GM19395 (cell line): ENCODE data around the gene CDH1.
A peak's percentile ranks its signal among the peaks of the same experiment; 100 is the strongest.

Source experiments
- ATAC-seq: cut with Tn5 transposase; IDR thresholded peaks from one replicate; pipeline ENCODE4 v1.9.1; 2021; ENCODE audit warnings: mild to moderate bottlenecking, moderate library complexity; ENCODE audit not compliant: unreplicated experiment

The CDH1 gene

DNA sequence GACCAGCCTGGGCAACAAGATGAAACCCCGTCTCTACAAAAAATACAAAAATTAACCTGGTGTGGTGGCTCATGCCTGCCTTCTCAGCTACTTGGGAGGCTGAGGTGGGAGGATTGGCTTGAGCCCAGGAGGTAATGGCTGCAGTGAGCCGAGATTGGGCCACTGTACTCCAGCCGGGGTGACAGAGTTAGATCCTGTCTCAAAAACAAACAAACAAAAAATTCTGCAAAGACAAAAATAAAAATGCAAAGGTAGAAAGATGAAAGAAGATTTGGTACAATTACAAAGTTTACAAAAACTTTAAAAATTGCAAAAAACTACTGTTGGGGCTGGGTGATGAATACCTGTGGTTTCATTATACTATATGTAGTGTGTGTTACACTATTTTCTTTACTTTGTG lies 5.5 kb upstream of the CDH1 start:
- ATAC-seq = no peak

DNA sequence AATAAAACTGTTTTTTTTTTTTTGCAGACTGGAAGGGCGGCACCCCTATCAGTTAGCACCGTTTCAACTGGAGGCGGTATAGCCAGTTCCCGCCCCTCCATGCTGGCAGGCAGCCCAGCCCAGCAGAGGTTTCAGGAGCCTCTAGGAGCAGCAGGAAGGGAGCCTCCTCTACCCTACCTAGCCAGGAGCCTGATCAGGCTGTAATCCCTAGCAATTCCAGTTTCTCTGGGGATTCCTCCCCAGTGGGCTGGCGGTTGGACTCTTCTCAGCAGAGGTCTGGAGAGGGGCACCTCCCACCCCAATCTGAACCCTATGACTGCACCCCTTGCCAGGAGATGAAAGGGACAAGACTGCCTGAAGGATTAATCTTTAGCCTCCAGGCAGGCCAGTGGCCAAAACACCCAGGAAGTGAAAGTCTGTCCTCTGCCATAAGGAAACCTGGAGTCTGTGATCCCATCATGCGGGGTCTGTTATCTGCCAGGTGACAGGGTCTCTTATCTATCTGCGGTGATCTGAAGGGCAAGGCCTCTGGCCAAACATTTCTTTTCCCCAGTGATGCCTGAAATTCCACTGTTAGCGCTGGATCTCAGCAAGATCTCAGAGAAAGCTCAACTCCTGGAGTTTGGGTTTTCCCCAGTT lies 4.9 kb upstream of the CDH1 start:
- ATAC-seq = no peak

DNA sequence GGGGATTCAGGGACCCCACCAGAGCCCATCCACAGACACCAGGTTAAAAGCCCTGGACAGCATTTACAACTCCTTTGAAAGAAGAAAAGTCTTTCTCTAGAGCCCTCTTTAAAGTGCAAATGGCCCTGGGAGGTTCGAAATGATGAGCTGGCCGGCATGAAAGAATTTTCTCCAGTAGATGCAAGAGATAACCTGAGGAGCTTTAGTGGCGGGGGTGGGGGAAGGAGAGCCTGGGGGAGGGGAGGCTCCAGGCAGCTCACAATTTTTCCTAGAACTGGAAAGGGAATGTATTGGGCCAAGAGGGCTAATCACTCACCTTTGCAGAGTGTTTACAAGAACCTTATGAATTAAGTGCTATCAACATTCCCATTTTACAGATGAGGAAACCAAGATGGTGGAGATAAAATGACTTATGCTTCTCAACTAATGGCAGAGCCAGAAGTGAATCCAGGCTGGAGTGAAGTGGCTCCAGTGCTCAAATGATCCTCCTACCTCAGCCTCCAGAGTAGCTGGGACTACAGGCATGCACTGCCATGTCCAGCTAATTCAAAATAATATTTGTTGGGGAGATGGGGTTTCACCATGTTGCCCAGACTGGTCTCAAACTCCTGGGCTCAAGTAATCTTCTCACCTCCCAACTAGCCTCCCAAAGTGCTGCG lies 4.2 kb upstream of the CDH1 start:
- no peak for ATAC-seq

DNA sequence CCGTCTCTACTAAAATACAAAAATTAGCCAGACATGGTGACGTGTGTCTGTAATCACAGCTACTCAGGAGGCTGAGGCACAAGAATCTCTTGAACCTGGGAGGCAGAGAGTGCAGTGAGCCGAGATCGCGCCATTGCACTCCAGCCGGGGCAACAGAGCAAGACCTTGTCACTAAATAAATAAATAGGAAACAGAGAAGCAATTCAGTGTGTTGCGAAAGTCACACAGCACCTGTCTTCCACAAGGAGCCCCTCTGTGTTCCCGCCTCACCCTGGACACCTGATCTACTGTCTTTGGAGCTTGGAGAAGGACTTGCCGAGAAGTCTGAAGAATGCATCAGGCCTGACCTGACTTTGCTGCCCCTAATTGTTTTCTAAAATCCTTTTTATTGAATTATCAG lies 3.5 kb upstream of the CDH1 start:
- ATAC-seq = no peak

DNA sequence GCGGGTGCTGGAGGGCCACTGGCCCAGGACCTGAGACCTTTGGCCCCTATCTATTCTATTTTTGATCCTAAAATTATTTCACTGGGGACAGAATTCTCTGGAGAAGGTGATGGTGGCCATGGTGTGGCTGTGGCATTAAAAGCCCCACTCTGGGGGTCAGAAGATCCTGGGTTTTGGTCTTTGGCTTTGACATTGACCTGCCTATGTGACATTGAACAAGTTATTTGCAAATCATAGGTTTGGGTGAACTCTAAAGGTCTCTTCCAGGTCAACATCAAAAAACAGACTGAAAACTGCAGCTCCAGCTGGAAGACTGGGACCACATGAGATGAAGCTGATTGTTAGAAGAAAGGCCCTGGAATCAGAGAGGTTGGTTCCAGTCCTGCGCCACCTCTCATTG lies 2.3 kb upstream of the CDH1 start:
- no peak for ATAC-seq

DNA sequence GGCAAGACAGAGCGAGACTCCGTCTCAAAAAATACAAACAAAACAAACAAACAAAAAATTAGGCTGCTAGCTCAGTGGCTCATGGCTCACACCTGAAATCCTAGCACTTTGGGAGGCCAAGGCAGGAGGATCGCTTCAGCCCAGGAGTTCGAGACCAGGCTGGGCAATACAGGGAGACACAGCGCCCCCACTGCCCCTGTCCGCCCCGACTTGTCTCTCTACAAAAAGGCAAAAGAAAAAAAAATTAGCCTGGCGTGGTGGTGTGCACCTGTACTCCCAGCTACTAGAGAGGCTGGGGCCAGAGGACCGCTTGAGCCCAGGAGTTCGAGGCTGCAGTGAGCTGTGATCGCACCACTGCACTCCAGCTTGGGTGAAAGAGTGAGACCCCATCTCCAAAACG lies 531 bp upstream of the CDH1 start:
- ATAC-seq = no peak

DNA sequence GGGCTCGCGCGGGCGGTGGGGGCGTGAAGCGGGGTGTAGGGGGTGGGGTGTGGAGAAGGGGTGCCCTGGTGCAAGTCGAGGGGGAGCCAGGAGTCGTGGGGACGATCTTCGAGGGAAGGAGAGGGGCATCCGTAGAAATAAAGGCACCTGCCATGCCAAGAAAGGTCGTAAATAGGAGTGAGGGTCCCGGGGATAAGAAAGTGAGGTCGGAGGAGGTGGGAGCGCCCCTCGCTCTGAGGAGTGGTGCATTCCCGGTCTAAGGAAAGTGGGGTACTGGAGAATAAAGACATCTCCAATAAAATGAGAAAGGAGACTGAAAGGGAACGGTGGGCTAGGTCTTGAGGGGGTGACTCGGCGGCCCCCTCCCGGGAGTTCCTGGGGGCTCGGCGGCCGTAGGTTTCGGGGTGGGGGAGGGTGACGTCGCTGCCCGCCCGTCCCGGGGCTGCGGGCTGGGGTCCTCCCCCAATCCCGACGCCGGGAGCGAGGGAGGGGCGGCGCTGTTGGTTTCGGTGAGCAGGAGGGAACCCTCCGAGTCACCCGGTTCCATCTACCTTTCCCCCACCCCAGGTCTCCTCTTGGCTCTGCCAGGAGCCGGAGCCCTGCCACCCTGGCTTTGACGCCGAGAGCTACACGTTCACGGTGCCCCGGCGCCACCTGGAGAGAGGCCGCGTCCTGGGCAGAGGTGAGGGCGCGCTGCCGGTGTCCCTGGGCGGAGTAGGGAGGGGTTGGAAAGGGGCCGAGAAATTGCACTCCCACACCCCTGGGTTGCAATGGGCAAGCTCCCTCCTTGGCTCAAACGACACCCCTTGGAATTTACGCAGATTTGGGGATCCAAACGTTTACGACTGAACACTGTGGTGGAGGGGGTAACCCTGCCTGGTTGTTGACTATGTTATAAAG lies 888 bp downstream of the CDH1 start:
- ATAC-seq = no peak

DNA sequence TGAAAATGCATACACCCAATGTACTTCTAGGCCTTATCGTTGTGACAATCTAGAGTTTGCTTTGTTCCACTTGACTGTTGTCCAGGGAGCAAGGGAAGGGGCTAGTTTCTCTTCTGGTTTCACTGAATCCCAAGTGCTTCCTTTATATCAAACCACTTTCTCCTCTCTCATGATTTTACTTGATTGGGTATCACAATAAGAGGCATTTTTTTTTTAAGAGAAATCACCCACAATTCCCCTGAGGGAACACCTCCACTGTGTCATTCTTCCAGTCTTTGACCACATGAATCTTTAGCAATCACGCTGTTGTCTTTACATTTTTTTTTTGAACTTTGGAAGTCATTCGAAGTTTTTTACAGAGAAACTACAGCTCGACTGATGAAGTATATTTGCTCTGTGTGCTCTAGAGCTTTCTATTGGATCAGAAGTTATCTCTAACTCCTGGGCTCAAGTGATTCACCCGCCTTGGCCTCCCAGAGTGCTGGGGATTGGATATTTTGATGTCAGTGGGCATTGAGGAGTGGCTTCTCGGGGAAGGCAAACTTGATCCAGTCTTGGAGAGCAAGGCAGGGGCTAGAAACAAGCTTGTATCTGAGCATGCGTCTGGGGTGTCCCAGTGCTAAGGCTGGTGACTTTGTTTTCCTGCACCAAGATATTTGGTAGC lies 3.0 kb downstream of the CDH1 start:
- no peak for ATAC-seq

DNA sequence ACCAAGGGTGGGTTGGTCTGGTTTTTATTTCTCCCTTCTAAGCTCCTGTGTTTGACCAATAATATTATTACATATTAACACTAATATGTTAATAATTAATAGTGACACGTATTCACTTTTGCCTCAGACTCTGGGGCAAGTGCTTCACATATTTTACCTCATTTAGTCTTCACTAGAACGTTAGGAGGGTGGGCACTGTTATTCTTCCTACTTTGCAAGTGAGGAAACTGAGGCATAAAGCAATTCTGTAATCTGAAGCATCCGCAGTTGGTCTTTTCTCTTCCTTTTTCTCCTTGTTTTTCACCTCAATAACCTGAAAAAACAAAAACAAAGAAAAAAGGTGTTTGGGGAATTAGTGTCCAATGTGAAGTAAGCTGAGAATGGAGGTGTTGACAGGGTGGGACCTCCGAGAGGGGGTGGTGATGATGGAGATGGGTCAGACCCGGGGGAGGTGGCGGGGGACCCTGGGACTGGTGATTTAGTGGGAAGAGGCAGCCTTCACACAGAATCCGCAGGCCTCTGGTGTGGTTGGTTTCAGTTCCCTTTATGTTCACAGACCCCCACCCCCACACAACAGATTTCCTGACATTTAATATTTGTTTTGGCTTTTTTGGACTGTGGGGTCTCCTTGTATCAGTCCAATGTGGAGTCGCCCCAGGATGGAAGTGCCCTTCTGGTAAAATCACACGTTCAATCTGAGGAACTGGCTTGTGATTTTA lies 3.7 kb downstream of the CDH1 start:
- ATAC-seq = no peak

DNA sequence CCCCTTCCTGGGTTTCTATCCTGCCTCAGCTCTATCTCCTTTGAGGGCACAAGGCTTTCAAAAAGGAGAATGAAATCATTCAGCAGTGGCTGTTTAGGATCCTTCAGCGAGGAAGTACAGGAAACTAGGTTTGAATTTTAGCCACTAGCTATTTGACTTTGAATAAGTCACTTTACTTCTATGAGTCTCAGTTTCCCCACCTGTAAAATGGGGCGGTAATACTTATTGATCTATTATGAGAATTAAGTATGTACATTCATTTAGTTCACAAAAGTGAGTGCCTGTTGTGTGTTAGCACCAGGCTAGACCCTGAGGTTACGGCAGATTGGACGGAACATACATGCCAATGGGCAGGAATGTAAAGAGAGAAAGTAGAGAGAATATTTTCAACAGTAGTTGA lies 6.6 kb downstream of the CDH1 start:
- ATAC-seq = no peak

DNA sequence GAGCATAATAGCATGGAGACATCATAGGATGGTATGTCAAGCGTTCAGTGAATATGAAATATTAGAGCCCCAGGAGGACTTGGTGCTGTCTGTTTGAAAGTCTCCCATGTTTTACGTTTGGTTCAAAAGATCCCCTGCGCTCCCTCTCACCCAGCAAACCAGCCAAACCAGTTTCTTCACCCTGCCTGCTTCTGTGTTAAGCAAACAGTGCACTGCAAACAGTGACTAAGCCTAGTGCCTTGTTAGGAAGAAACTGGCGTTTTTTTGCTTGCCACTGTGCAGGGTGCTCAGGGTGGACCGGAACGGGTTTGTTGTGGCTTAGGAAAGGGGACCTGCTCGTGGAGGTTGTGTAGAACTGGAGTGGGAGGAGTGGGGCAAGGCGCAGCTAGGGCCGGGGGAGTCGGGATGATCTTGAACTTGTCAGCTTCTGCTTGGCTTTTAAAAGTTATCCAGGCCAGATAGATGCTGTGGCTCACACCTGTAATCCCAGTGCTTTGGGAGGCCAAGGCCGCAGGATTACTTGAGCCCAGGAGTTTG lies 7.7 kb downstream of the CDH1 start:
- no peak for ATAC-seq

DNA sequence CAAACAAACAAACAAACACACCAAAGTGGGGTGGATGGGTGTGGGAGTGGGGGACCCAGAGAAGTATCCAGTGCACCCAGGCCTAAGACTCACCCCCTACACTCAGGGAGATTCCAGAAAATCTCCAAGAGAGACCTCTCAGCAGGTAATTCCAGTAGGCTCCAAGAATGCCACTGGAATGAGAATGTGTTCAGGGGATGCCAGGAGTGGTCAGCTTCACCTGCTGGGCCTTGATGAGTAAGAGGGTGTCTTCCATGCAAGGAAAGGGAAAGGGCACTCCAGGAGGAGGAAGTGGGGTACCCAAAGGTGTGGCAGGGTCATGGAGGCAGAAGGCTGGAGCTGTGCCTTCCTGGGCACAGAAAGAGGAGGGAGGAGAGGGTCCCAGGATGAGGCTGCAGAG lies 9.9 kb downstream of the CDH1 start:
- no peak for ATAC-seq

DNA sequence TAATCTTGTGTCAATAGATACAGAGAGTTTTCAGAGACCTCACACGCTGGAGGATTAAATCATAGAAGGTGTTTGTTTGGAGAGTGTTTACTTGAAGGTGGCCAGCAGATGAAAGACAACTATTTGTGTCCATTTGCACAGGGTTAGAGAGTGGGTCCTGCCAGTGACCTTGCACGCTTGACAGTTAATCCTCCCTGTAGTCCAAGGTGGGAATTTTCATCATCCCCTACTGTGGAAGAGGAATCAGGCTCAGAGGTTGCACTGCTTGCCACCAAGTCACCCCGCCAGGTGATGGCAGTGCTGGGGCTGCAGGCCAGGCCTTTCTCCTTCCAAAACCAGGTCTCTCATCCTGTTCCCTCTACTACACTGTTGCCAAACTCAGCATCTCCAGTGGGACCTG lies 12.3 kb downstream of the CDH1 start:
- no peak for ATAC-seq

DNA sequence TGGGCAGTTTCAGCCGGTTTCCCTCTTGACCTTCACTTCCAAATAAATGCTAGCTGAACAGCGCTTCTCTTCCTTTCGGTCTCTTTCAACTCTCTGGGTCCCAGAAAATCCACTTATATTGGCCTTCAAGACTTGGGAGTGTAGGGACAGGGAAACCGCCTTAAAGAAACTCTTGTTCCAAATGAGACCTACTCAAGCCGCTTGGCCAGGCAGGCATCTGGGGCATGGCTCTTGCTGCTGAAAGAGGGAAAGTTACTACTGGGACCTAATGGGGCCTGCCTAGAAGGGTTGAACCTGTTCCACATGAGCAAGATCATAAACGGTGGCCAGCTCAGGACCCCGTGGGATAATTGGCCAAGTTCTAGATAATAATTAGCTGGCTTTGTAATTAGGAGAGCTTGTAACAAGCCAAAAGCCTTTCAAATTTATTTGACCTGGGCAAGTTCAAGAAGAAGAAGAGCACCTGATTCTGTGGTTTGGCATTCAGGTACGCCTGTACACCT lies 13.2 kb downstream of the CDH1 start:
- no peak for ATAC-seq

DNA sequence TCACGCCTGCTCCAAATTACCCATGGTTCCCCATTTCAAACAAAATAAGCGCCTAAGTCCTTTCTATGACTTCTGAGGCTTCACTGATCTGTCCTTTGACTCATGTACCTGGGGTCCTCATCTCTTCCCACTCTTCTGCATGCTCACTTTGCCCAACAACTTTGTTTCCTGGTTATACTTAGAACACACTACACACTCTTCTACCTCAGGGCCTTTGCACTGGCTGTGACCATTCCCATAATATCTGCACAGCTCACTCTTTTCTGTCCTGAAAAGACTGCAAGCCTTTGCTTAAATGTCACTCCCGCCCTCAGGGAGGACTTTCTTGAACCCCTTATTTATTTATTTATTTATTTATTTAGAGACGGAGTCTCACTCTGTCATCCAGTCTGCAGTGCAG lies 14.1 kb downstream of the CDH1 start:
- ATAC-seq = no peak

DNA sequence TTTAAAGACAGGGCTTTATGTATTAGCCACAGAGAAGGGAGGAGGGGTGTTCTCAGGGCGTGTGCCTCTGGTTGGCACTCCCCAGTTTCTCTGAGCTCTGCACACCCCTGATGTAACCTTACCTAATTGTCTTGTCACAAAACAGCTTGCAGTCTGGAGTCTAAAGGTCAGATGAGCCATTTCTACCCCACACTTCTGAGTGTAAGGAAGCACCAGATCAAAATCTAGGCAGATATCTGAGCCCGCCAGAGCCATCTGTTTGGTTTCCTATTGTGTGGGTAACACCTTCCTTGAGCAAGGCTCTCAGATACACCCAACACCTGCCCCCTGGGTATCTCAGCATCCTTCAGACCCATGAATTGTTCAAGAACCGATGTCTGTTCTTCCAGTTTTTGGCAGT lies 15.5 kb downstream of the CDH1 start:
- no peak for ATAC-seq

DNA sequence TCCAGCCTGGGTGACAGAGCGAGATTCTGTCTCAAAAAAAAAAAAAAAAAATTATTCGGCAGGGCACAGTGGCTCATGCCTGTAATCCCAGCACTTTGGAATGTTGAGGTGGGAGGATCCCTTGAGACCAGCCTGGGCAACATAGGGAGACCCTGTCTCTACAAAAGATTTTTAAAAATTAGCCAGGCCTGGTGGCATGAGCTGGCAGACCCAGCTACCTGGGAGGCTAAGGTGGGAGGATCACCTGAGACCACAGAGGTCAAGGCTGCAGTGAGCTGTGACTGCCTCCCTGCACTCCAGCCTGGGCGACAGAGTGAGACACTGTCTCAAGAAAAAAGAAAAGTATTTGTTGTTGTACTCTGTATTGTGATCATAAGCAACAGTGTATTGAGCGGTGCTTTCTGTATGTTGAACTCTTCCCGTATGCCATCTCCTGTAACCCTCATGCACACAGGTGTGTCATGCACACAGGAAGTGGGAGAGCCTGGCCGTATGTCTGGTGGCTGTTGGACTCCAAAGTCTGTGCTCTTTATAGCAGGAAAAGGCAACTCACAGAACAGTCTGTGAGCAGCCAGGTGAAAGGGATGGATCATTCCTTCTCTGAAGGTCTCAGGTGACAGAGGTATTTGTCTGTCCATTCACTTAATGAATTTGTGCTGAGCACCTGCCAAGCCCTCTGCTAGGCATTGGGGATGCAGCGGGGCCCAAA lies 17.1 kb downstream of the CDH1 start:
- no peak for ATAC-seq

DNA sequence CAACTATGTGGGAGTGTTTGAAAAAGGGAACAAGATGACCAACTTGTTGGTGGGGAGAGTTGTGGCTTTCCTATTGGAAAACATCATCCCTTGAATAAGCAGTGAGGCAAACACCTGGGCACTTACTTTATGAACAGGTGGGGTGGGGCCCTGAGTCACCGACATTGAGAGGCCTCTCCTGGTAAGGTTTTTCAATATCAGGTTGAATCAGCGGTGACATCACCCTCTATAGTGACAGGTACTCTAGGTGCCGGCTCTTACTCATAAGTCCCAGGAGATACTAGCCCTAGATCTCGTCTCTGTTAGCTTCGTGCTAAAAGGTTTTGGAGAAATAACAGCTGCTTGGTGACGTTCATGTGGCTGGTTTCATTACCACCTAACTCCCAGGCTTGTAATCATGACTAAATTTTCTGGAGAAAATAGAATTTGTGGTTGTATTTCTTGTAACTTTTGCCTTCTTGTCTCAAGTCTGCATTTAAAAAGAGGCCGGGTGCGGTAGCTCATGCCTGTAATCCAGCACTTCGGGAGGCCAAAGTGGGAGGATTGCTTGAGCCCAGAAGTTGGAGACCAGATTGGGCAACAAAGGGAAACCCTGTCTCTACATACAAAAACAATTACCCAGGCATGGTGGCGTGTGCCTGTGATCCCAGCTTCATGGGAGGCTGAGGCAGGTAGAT lies 19.3 kb downstream of the CDH1 start:
- peak; percentile 69 for ATAC-seq

DNA sequence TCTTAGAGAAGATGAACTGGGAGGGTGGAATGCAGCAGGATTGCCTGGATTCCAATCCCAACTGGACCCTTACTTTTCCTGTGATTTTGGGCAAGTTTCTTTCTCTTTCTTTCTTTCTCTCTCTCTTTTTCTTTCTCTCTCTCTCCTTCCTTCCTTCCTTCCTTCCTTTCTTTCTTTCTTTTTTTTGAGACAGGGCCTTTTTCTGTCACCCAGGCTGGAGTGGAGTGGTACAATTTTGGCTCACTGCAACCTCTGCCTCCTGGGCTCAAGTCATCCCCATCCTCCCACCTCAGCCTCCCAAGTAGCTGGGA lies 20.5 kb downstream of the CDH1 start:
- no peak for ATAC-seq
